Panc1 (cell line): ENCODE results near the gene KLHL41.

Experiments
- POLR2AphosphoS5 ChIP-seq: IDR thresholded peaks from 2 replicates; pipeline ENCODE4 v1.6.1; 2012; ENCODE audit warnings: mild to moderate bottlenecking, low read depth, low read length, moderate library complexity
- SIN3A ChIP-seq: IDR thresholded peaks from 2 replicates; pipeline ENCODE4 v1.6.1; 2012; ENCODE audit warnings: low read depth, mild to moderate bottlenecking, low read length, moderate library complexity, borderline replicate concordance; ENCODE audit not compliant: insufficient read depth
- TCF7L2 ChIP-seq: IDR thresholded peaks from 2 replicates; pipeline ENCODE4 v1.6.1; 2011; ENCODE audit warnings: mild to moderate bottlenecking, low read depth, low read length, inconsistent platforms
- TF ChIP-seq, protein P1 (sequence below): fragments of 450-650 bp; IDR thresholded peaks from 2 replicates; pipeline ENCODE4 v1.5.1; 2017; ENCODE audit warnings: mild to moderate bottlenecking
- TF ChIP-seq, protein P2 (sequence below), 2 experiments: IDR thresholded peaks; 2 replicates each; pipeline ENCODE4 v1.6.1; 2011 to 2012; ENCODE audit warnings: low read depth in 2 of 2, control low read depth in 1 of 2, low read length in 1 of 2, mild to moderate bottlenecking in 1 of 2, moderate library complexity in 1 of 2; ENCODE audit not compliant: insufficient read depth in 1 of 2

DNA sequence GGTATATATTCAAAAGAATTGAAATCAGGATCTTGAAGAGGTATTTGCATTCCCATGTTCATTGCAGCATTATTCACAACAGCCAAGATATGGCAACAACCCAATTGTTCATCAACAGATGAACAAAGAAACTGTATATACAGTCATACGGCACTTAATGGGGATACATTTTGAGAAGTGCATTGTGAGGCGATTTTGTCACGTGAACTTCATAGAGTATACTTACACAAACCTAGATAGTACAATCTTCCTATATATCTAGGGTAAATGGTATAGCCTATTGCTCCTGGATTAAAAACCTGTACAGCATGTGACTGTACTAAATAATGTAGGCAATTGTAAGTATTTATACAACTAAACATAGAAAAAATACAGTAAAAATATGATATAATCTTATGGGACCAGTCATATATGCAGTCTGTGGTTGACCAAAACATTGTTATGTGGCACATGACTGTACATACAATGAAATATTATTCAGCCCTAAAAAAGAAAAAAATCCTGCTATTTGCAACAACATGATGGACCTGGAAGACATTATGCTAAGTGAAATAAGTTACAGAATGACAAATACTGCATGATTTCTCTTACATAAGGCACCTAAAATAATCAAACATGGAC, 39.4 kb upstream of the KLHL41 start:
- TF ChIP-seq, protein P1, sequence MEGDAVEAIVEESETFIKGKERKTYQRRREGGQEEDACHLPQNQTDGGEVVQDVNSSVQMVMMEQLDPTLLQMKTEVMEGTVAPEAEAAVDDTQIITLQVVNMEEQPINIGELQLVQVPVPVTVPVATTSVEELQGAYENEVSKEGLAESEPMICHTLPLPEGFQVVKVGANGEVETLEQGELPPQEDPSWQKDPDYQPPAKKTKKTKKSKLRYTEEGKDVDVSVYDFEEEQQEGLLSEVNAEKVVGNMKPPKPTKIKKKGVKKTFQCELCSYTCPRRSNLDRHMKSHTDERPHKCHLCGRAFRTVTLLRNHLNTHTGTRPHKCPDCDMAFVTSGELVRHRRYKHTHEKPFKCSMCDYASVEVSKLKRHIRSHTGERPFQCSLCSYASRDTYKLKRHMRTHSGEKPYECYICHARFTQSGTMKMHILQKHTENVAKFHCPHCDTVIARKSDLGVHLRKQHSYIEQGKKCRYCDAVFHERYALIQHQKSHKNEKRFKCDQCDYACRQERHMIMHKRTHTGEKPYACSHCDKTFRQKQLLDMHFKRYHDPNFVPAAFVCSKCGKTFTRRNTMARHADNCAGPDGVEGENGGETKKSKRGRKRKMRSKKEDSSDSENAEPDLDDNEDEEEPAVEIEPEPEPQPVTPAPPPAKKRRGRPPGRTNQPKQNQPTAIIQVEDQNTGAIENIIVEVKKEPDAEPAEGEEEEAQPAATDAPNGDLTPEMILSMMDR = no peak
- no peak for TF ChIP-seq POLR2AphosphoS5
- TF ChIP-seq, protein P2, sequence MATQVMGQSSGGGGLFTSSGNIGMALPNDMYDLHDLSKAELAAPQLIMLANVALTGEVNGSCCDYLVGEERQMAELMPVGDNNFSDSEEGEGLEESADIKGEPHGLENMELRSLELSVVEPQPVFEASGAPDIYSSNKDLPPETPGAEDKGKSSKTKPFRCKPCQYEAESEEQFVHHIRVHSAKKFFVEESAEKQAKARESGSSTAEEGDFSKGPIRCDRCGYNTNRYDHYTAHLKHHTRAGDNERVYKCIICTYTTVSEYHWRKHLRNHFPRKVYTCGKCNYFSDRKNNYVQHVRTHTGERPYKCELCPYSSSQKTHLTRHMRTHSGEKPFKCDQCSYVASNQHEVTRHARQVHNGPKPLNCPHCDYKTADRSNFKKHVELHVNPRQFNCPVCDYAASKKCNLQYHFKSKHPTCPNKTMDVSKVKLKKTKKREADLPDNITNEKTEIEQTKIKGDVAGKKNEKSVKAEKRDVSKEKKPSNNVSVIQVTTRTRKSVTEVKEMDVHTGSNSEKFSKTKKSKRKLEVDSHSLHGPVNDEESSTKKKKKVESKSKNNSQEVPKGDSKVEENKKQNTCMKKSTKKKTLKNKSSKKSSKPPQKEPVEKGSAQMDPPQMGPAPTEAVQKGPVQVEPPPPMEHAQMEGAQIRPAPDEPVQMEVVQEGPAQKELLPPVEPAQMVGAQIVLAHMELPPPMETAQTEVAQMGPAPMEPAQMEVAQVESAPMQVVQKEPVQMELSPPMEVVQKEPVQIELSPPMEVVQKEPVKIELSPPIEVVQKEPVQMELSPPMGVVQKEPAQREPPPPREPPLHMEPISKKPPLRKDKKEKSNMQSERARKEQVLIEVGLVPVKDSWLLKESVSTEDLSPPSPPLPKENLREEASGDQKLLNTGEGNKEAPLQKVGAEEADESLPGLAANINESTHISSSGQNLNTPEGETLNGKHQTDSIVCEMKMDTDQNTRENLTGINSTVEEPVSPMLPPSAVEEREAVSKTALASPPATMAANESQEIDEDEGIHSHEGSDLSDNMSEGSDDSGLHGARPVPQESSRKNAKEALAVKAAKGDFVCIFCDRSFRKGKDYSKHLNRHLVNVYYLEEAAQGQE (IDR thresholded peaks at IDR 0.05; ENCODE audit: insufficient read depth in 1 of 2, low read depth in 2 of 2, low read length in 1 of 2) = no peak
- TF ChIP-seq SIN3A = no peak
- no peak for TF ChIP-seq TCF7L2
